ENCODE results near the gene TH.

The TH gene

DNA sequence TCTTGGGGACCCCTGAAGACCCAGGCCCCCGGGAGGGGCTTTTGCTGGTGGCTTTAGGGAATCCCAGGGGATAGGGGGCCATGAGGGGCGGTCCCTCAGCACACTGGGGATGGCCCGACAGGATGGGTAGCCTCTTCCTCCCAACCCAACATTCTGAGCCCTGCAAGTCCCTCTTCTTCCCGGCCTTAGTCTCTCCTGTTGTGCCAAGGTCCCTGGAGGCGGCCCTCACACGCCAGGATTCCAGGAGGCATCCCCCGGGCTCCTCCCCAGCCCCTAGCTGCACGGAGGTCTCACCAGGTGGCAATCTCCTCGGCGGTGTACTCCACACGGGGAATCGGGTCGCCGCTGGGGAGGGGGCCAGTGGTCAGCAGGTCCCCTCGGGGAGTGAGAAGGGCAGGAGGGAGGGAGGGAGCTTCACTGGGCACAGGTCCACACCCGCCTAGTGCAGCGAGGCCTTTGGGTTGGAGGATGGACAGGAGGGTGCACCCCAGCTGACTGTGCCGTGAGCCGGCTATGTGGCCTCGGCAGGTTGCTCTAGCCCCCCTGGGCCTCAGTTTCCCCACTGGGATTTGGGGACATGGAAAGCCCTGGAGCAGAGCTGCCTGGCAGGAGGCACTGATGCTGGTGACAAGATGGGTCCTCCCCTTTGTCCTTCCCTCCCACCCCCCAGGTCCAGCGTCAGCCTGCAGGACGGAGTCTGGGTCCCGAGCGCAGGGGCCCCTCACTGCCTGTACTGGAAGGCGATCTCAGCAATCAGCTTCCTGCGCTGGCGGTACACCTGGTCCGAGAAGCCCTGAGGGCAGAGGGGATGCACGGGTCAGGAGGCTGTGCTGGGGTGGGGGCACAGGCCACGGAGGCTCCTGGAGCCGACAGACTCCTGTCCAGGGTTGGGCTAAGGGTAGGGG, 4.2 kb downstream of the TH start:
- no peak for DNase-seq (ENCODE audit: extremely low spot score)
- no peak for TF ChIP-seq NFRKB (IDR thresholded peaks at IDR 0.05)
- TF ChIP-seq SP1 (IDR thresholded peaks at IDR 0.05) = no peak
- no peak for TF ChIP-seq ELF4 (IDR thresholded peaks at IDR 0.05)
- TF ChIP-seq FOXM1 (IDR thresholded peaks at IDR 0.05; ENCODE audit: borderline replicate concordance) = no peak
- TF ChIP-seq FOXK2 (IDR thresholded peaks at IDR 0.05) = no peak
- no peak for TF ChIP-seq TARDBP (IDR thresholded peaks at IDR 0.05)
- TF ChIP-seq BHLHE40 (IDR thresholded peaks at IDR 0.05; ENCODE audit: borderline replicate concordance) = no peak
- TF ChIP-seq ZNF384 (IDR thresholded peaks at IDR 0.05) = no peak
- no peak for TF ChIP-seq SUZ12 (IDR thresholded peaks at IDR 0.05)
- TF ChIP-seq LEF1 (IDR thresholded peaks at IDR 0.05; ENCODE audit: borderline replicate concordance) = no peak
- TF ChIP-seq FOXA1 (IDR thresholded peaks at IDR 0.05) = no peak
- no peak for TF ChIP-seq HDGF (IDR thresholded peaks at IDR 0.05; ENCODE audit: borderline replicate concordance)
- no peak for TF ChIP-seq L3MBTL2 (conservative IDR thresholded peaks at IDR 0.05)
- TF ChIP-seq CTBP1 (IDR thresholded peaks at IDR 0.05; ENCODE audit: borderline replicate concordance) = no peak
- TF ChIP-seq, protein P1, sequence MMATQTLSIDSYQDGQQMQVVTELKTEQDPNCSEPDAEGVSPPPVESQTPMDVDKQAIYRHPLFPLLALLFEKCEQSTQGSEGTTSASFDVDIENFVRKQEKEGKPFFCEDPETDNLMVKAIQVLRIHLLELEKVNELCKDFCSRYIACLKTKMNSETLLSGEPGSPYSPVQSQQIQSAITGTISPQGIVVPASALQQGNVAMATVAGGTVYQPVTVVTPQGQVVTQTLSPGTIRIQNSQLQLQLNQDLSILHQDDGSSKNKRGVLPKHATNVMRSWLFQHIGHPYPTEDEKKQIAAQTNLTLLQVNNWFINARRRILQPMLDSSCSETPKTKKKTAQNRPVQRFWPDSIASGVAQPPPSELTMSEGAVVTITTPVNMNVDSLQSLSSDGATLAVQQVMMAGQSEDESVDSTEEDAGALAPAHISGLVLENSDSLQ (IDR thresholded peaks at IDR 0.05) = no peak
- TF ChIP-seq ARNT (IDR thresholded peaks at IDR 0.05) = no peak
- ChIA-PET POLR2A (no interaction called here), CTCF (interaction anchor here (0.6 kb wide), 1 partner anchor 9 kb away, joined by 5 read pairs; no protein-coding TSS in a partner anchor)

DNA sequence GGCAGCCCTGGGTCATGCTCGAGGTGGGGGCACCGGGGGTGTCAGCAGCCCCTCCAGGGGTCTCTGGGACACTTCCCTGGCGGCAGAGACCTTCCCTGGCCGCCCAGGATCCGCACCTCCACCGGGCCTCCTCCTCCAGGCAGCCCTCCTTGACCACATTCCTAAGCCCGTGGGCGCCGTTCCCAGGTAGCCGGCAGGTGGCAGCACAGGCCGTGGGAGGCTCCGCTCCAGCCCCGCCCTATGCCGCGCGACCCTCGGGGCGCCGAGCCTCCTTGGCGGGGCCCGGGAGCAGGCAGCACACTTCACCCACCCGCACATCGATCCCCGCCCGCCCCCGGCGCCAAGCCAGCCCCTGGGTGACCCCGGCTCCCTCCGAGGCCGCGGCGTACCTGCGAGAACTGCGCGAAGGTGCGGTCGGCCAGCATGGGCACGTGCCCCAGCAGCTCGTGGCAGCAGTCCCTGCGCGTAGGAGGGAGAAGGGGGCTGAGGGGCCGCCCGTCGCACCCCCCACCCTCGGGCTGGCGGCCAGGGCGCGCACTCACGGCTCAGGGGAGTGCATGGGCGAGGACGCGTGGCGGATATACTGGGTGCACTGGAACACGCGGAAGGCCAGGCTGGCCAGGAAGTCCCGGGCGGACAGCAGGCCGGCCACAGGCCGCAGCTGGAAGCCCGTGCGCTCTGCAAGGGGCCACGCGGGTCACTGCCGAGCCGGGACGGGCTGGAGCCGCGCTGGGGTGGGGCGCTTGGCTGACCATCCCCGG, 5.3 kb downstream of the TH start:
- POLR2A ChIA-PET = no interaction called here
- TF ChIP-seq ARNT (IDR thresholded peaks at IDR 0.05) (no peak), BHLHE40 (IDR thresholded peaks at IDR 0.05; ENCODE audit: borderline replicate concordance) (no peak), SUZ12 (IDR thresholded peaks at IDR 0.05) (no peak), FOXA1 (IDR thresholded peaks at IDR 0.05) (no peak), FOXM1 (IDR thresholded peaks at IDR 0.05; ENCODE audit: borderline replicate concordance) (no peak), LEF1 (IDR thresholded peaks at IDR 0.05; ENCODE audit: borderline replicate concordance) (no peak), L3MBTL2 (conservative IDR thresholded peaks at IDR 0.05) (no peak), FOXK2 (IDR thresholded peaks at IDR 0.05) (no peak), HDGF (IDR thresholded peaks at IDR 0.05; ENCODE audit: borderline replicate concordance) (no peak), ZNF384 (IDR thresholded peaks at IDR 0.05) (no peak), SP1 (IDR thresholded peaks at IDR 0.05) (no peak)
- TF ChIP-seq, protein P1 (IDR thresholded peaks at IDR 0.05) = no peak
- DNase-seq (ENCODE audit: extremely low spot score) = peak; percentile 65
- CTCF ChIA-PET = interaction anchor here (1.5 kb wide), 1 partner anchor 10 kb away, joined by 3 read pairs; no protein-coding TSS in a partner anchor

DNA sequence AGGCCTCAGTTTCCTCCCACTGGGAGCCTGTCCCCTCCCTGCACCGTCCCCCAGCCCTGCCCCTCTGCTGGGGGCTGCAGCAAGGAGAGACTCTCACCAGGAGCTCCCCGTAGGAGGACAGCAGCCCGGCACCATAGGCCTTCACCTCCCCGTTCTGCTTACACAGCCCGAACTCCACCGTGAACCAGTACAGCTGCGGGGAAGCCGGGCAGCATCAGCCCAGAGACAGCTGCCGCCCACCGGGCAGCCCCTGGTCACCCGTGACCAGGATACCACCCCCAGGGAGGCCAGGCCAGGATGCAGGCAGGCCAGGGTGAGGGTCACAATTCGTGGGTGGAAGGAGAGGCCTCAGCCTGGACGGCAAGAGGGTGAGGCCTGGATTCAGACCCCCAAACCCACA, 6.0 kb downstream of the TH start:
- TF ChIP-seq ELF4 (IDR thresholded peaks at IDR 0.05) = no peak
- no peak for TF ChIP-seq SP1 (IDR thresholded peaks at IDR 0.05)
- TF ChIP-seq HDGF (IDR thresholded peaks at IDR 0.05; ENCODE audit: borderline replicate concordance) = no peak
- no peak for TF ChIP-seq FOXM1 (IDR thresholded peaks at IDR 0.05; ENCODE audit: borderline replicate concordance)
- no peak for TF ChIP-seq TARDBP (IDR thresholded peaks at IDR 0.05)
- TF ChIP-seq ARNT (IDR thresholded peaks at IDR 0.05) = no peak
- TF ChIP-seq ZNF384 (IDR thresholded peaks at IDR 0.05) = no peak
- no peak for TF ChIP-seq SUZ12 (IDR thresholded peaks at IDR 0.05)
- no peak for TF ChIP-seq FOXK2 (IDR thresholded peaks at IDR 0.05)
- DNase-seq (ENCODE audit: extremely low spot score) = no peak
- CTCF ChIA-PET = interaction anchor here (1.5 kb wide), 1 partner anchor 9 kb away, joined by 3 read pairs; no protein-coding TSS in a partner anchor
- POLR2A ChIA-PET = no interaction called here

DNA sequence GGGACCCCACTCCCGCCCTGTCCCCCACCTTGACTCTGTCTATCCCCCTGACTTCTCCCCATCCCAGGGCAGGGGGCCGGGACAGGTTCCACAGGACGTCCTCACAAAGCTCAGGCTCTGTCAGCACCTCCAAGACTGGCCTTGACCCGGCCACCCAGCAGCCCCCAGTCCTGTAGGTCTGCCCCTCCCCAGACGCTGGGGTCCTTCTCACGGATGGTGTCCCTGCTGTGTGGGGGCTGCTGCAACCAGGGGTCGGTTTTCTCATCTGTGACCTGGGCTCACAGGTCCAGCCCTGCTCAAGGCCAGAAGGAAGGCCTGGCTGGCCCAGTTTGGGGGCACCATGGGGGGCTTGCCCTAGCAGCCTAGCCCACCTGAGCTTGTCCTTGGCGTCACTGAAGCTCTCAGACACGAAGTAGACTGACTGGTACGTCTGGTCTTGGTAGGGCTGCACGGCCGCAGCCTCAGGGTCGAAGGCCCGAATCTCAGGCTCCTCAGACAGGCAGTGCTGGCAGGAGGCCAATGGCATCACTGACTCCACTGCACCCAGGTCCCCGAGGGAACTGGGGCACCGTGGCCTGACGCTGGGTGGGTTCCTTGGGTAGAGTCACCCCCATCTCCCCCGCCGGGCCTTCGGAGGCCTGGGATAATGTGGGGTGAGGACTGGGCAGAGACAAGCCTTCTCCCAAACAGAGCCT, 6.6 kb downstream of the TH start:
- ChIA-PET CTCF (interaction anchor here (1.5 kb wide), 1 partner anchor 9 kb away, joined by 3 read pairs; no protein-coding TSS in a partner anchor), POLR2A (no interaction called here)
- TF ChIP-seq ARNT (IDR thresholded peaks at IDR 0.05) (no peak), FOXM1 (IDR thresholded peaks at IDR 0.05; ENCODE audit: borderline replicate concordance) (no peak), TARDBP (IDR thresholded peaks at IDR 0.05) (no peak), CTBP1 (IDR thresholded peaks at IDR 0.05; ENCODE audit: borderline replicate concordance) (no peak), BHLHE40 (IDR thresholded peaks at IDR 0.05; ENCODE audit: borderline replicate concordance) (no peak), ZNF384 (IDR thresholded peaks at IDR 0.05) (no peak), FOXA1 (IDR thresholded peaks at IDR 0.05) (no peak), ELF4 (IDR thresholded peaks at IDR 0.05) (no peak), L3MBTL2 (conservative IDR thresholded peaks at IDR 0.05) (no peak), SUZ12 (IDR thresholded peaks at IDR 0.05) (no peak), SP1 (IDR thresholded peaks at IDR 0.05) (no peak), NFRKB (IDR thresholded peaks at IDR 0.05) (no peak), FOXK2 (IDR thresholded peaks at IDR 0.05) (no peak)
- TF ChIP-seq, protein P1 (IDR thresholded peaks at IDR 0.05) = no peak
- no peak for DNase-seq (ENCODE audit: extremely low spot score)

DNA sequence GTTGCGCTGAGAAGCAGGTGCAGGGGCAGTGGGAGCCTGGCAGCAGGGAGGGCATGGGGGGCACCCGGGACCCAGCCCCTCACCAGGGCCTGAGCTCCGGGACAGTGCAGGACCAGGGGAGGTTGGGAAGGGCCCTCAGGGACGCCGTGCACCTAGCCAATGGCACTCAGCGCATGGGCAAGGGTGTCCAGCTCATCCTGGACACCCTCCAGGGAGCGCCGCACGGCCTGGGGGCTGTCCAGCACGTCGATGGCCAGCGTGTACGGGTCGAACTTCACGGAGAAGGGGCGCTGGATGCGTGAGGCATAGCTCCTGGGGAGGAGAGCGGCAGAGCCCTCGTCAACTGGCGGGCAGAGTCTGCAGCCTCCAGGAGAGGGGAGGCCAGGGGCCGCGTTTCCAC, 7.5 kb downstream of the TH start:
- POLR2A ChIA-PET = no interaction called here
- TF ChIP-seq TARDBP (IDR thresholded peaks at IDR 0.05) (no peak), FOXK2 (IDR thresholded peaks at IDR 0.05) (no peak), ARNT (IDR thresholded peaks at IDR 0.05) (no peak)
- CTCF ChIA-PET = interaction anchor here (1.9 kb wide), 1 partner anchor 135 kb away, joined by 6 read pairs; no protein-coding TSS in a partner anchor
- DNase-seq (ENCODE audit: extremely low spot score) = no peak

All from HEK293T (cell line).